Measurements from ENCODE around the gene RPS27.

GRCh38 chr1:153984123-153984894, 6.3 kb upstream of the RPS27 start:
- TF ChIP-seq CTCF (IDR thresholded peaks at IDR 0.05; ENCODE audit: insufficient read depth, low read depth, low read length) (no peak), EZH2 (IDR thresholded peaks at IDR 0.05; ENCODE audit: insufficient read depth, low read length) (no peak)

Data from astrocyte (in vitro differentiated cells and primary cell).